PFSK-1 (cell line): ENCODE measurements around the gene FAAH.

ENCODE experiments used
- FOXP2 ChIP-seq: optimal IDR thresholded peaks from 2 replicates; pipeline ENCODE3; 2011; ENCODE audit warnings: borderline replicate concordance, control low read depth, inconsistent platforms; ENCODE audit not compliant: insufficient read depth; ENCODE audit errors: extremely low read length, extremely low read depth
- POLR2AphosphoS5 ChIP-seq: IDR thresholded peaks from 2 replicates; pipeline ENCODE4 v1.6.1; 2012; ENCODE audit warnings: low read depth, mild to moderate bottlenecking, control low read depth, low read length, moderate library complexity
- SIN3A ChIP-seq: IDR thresholded peaks from 2 replicates; pipeline ENCODE4 v1.6.1; 2012; ENCODE audit warnings: mild to moderate bottlenecking, low read length, moderate library complexity, borderline replicate concordance; ENCODE audit not compliant: insufficient read depth
- TAF1 ChIP-seq: IDR thresholded peaks from 2 replicates; pipeline ENCODE4 v1.6.1; 2012; ENCODE audit warnings: low read length, control low read depth, borderline replicate concordance; ENCODE audit not compliant: insufficient read depth
- TF ChIP-seq, protein P1 (sequence below), 2 experiments: IDR thresholded peaks; 2 replicates each; pipeline versions ENCODE4 v1.6.1 to v1.8.0; 2011 to 2012; ENCODE audit warnings: low read depth in 2 of 2, low read length in 2 of 2, control low read depth in 1 of 2, inconsistent platforms in 1 of 2, mild to moderate bottlenecking in 1 of 2, moderate library complexity in 1 of 2; ENCODE audit not compliant: insufficient read depth in 1 of 2

Gene FAAH

DNA sequence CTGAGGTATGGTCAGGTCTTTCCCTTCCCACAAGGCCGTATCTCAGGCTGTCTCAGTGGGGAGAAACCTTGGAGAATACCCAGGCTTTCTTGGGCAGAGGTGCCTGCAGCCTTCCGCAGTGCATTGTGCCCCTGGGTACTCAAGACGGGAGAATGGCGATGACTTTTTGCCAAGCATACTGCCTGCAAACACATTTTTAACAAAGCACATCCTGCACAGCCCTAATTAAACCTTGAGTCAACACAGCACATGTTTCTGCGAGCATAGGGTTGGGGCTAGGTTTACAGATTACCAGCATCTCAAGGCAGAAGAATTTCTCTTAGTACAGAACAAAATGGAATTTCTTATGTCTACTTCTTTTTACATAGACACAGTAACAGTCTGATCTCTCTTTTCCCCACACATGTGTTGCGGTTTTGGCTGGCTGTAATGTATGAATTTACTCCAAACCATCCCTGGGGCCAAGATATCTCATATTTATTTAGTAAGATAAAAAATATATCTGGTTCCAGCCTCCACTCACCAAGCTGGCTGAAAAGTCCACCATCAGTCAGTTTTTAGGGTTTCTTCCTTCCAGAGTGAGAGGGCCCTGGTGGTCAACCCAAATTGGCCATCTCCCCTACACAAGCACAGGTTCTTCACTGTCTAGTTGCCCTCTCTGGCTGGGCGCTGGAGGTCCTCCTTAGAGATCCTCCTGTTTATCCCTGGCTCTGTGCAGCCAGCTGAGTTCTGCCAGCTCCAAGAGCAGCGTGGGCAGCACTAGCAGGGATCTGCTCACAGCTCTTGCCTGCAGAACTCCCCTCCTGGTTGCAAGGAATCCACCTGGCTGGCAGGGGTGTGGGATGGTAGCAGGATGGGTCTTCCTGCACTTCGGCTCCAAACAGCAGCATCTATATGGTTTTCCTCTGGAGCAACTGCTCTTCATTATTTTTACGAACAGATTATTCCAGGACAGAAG, 2.6 kb downstream of the FAAH start:
- no peak for TF ChIP-seq SIN3A

DNA sequence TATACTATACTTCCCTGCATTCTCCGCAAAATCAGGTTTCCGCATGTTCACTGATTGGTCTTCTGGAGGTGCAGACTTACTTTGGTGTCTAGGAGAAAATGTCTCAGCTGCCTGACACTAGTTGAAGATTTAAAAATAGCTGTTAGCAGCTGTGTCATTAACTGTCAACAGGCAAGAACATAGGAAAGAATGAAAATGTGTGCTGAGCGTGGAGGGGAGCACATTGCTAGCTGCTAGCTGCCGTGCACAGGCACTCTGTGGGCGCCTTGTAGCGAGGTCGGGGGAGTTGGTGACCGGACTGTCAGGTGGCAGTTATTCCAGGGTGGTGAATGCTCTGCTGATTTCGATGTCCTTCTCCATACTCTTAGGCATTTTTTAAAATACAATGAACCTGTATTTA, 5.2 kb downstream of the FAAH start:
- TF ChIP-seq FOXP2 (no peak), SIN3A (no peak), TAF1 (no peak), POLR2AphosphoS5 (no peak)
- TF ChIP-seq, protein P1, sequence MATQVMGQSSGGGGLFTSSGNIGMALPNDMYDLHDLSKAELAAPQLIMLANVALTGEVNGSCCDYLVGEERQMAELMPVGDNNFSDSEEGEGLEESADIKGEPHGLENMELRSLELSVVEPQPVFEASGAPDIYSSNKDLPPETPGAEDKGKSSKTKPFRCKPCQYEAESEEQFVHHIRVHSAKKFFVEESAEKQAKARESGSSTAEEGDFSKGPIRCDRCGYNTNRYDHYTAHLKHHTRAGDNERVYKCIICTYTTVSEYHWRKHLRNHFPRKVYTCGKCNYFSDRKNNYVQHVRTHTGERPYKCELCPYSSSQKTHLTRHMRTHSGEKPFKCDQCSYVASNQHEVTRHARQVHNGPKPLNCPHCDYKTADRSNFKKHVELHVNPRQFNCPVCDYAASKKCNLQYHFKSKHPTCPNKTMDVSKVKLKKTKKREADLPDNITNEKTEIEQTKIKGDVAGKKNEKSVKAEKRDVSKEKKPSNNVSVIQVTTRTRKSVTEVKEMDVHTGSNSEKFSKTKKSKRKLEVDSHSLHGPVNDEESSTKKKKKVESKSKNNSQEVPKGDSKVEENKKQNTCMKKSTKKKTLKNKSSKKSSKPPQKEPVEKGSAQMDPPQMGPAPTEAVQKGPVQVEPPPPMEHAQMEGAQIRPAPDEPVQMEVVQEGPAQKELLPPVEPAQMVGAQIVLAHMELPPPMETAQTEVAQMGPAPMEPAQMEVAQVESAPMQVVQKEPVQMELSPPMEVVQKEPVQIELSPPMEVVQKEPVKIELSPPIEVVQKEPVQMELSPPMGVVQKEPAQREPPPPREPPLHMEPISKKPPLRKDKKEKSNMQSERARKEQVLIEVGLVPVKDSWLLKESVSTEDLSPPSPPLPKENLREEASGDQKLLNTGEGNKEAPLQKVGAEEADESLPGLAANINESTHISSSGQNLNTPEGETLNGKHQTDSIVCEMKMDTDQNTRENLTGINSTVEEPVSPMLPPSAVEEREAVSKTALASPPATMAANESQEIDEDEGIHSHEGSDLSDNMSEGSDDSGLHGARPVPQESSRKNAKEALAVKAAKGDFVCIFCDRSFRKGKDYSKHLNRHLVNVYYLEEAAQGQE (IDR thresholded peaks at IDR 0.05; ENCODE audit: insufficient read depth in 1 of 2, low read depth in 2 of 2, low read length in 2 of 2) = no peak

DNA sequence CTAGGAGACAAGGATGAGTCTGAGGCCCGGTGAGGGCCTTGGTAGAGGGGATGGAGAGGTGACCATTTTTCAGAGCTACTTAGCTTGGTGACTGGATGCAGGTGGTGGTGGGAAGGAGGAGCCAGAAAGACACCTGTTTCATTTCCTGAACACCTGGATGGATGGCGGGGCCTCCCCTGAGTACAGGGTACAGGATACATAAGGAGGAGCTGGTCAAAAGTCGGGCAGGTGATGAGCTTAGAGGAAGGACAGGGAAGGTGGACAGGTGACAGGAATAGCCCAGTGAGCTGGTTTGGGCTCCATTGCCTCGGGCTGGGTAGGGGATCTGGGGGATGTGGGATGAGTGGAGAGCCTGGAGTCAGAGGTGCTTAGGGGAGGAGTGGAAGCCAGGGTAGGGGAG, 6.3 kb downstream of the FAAH start:
- TF ChIP-seq SIN3A = no peak
- no peak for TF ChIP-seq TAF1
- no peak for TF ChIP-seq FOXP2
- TF ChIP-seq, protein P1 (IDR thresholded peaks at IDR 0.05; ENCODE audit: insufficient read depth in 1 of 2, low read depth in 2 of 2, low read length in 2 of 2) = no peak
- no peak for TF ChIP-seq POLR2AphosphoS5

DNA sequence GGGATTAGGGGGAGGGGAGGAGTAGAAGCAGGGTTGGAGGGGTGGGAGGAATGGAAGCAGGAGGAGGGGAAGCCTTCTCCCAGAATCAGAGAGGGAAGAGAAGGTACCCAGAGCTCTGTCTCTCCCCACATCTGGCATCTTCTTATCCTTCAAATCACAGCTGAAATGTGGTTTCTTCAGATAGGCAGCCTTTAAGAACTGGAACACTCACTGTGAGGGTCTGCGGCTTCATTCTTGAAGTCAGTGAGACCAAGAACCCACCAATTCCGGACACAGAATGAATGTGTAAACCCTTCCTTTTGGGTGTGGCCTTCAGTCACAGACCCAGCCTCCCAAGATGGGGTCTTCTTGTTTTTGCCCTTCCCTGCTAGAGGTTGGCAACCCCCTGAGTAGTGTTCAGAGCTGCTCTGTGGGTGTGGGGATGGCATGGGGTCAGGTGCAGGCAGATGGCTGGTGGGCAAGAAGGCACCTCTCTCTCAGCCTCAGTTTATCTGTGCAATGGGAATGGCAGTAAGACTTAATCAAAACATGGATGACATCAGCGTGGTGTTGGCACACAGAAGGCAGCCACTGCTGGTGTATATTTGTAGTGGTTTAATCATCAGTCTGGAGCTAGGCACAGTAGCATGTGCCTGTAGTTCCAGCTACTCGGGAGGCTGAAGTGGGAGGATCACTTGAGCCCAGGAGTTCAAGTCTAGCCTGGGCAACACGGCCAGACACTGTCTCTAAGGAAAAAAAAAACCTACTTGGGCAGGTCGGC, 7.2 kb downstream of the FAAH start:
- TF ChIP-seq SIN3A = no peak
- TF ChIP-seq TAF1 = no peak
- TF ChIP-seq FOXP2 = no peak

DNA sequence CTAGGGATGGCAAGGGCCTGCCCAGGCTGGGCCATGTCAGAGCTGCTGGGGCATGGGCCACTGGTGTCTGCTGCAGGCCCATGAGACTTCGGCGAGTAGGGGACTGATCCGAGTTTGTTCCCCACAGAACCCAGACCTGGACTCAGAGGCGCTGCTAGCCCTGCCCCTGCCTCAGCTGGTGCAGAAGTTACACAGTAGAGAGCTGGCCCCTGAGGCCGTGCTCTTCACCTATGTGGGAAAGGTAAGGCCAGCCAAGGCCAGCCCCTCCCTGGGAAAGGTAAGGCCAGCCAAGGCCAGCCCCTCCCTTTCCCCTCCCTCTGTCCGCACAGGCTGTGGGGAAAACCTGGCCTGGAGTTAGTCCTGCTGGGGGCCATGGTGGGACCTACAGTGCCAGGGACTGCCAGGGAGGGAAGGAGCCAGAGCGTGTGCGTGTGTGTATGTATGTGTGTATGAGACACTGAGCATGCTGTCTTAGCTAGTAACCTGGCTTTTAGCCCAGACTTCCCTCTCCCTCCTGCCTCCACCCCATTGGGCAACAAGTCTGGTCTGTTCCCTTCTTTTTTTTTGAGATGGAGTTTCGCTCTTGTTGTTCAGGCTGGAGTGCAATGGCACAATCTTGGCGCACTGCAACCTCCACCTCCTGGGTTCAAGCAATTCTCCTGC, 8.0 kb downstream of the FAAH start:
- TF ChIP-seq TAF1 = no peak
- no peak for TF ChIP-seq FOXP2
- TF ChIP-seq, protein P1 (IDR thresholded peaks at IDR 0.05; ENCODE audit: insufficient read depth in 1 of 2, low read depth in 2 of 2, low read length in 2 of 2) = no peak
- no peak for TF ChIP-seq POLR2AphosphoS5
- TF ChIP-seq SIN3A = no peak

DNA sequence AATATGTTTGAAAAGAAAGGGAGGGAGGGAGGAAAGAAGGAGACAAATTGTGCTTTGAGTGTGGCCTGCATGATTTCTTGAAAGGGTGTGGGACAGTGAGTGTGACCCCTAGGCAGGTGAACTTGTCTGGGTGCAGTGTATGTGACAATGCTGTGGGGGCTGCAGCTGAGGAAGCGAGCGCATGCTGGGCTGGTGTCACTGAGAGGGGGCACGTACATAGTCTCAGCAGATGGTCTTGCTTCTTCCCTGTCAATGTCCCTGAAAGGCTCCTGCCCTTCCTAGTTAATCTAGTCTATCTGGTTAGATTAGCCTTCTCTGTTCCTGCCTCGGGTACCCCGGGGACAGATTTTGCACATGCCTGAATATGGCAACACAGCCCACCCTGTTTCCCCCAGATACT, 9.8 kb downstream of the FAAH start:
- no peak for TF ChIP-seq POLR2AphosphoS5
- TF ChIP-seq, protein P1 (IDR thresholded peaks at IDR 0.05; ENCODE audit: insufficient read depth in 1 of 2, low read depth in 2 of 2, low read length in 2 of 2) = no peak
- TF ChIP-seq FOXP2 = no peak
- TF ChIP-seq TAF1 = no peak
- TF ChIP-seq SIN3A = no peak
